CD4-positive, alpha-beta T cell (primary cell): ENCODE measurements around the gene BOLA3. TPM values are rescaled to one million over a fixed set of nuclear protein-coding genes. Genes with fewer than 3 reads are reported as not detected.

Experiments
- ATAC-seq: fragments of 200-7000 bp; cut with Tn5 transposase; one replicate; pipeline ENCODE4 v1.10.0; 2022; ENCODE audit warnings: mild to moderate bottlenecking; ENCODE audit not compliant: poor library complexity
- CTCF ChIA-PET: fragments of 350-600 bp; sonication (Branson Sonifier 250); formaldehyde crosslinking; loops from one replicate; lab custom pipeline; 2021; ENCODE audit warnings: antibody characterized with exemption, inconsistent platforms; lab: Charles Lee
- POLR2A ChIA-PET: fragments of 350-600 bp; sonication (Branson Sonifier 250); formaldehyde crosslinking; loops from one replicate; lab custom pipeline; 2021; ENCODE audit warnings: antibody characterized with exemption, inconsistent platforms; lab: Charles Lee
- DNase-seq, 14 experiments: peaks; one replicate each; pipeline ENCODE4 v3.0.0-alpha.2; 2013 to 2020; ENCODE audit warnings: mixed read lengths in 2 of 14
- H3K27ac ChIP-seq, 2 donors: one replicate each; pipeline versions ENCODE4 v1.5.1 to v1.7.0; 2013; ENCODE audit warnings: low read length in 2 of 2, low read depth in 1 of 2, mild to moderate bottlenecking in 1 of 2
- H3K27me3 ChIP-seq, 2 experiments: 1 replicate in 1 of 2; 2 replicates in 1 of 2; pipeline versions ENCODE4 v1.6.1 to v1.7.0; 2013; ENCODE audit warnings: low read length in 2 of 2, control low read depth in 1 of 2, mild to moderate bottlenecking in 1 of 2, moderate library complexity in 1 of 2; ENCODE audit not compliant: insufficient read depth in 2 of 2, control insufficient read depth in 1 of 2
- H3K36me3 ChIP-seq: one replicate; pipeline ENCODE4 v1.6.1; 2013; ENCODE audit warnings: low read length, control low read depth; ENCODE audit not compliant: insufficient read depth
- H3K4me1 ChIP-seq: one replicate; pipeline ENCODE4 v1.6.1; 2013; ENCODE audit warnings: low read length, control low read depth; ENCODE audit not compliant: insufficient read depth
- H3K4me3 ChIP-seq: one replicate; pipeline ENCODE4 v1.5.1; 2013; ENCODE audit warnings: mild to moderate bottlenecking, low read length, moderate library complexity
- H3K9me3 ChIP-seq, 2 experiments: 1 replicate in 1 of 2; 2 replicates in 1 of 2; pipeline versions ENCODE4 v1.6.1 to v1.7.0; 2013; ENCODE audit warnings: low read length in 2 of 2, mild to moderate bottlenecking in 2 of 2, control low read depth in 1 of 2, moderate library complexity in 1 of 2; ENCODE audit not compliant: control insufficient read depth in 1 of 2, insufficient read depth in 1 of 2
- H3K27ac Mint-ChIP-seq: one replicate; pipeline ENCODE4 v1.8.0; 2020; ENCODE audit warnings: mixed read lengths
- H3K27me3 Mint-ChIP-seq: one replicate; pipeline ENCODE4 v1.8.0; 2021; ENCODE audit warnings: mixed read lengths
- H3K36me3 Mint-ChIP-seq: one replicate; pipeline ENCODE4 v1.8.0; 2021; ENCODE audit warnings: low read depth, mixed read lengths
- H3K4me1 Mint-ChIP-seq: one replicate; pipeline ENCODE4 v1.8.0; 2021; ENCODE audit warnings: low read depth, mixed read lengths
- H3K4me3 Mint-ChIP-seq: one replicate; pipeline ENCODE4 v1.8.0; 2020; ENCODE audit warnings: mild to moderate bottlenecking, mixed read lengths
- H3K9me3 Mint-ChIP-seq: one replicate; pipeline ENCODE4 v1.8.0; 2020; ENCODE audit warnings: mixed read lengths
- CTCF ChIP-seq: fragments of 200-600 bp; IDR thresholded peaks from one replicate; pipeline ENCODE4 v1.8.0; 2022; ENCODE audit warnings: antibody characterized with exemption, mild to moderate bottlenecking
- intact Hi-C, 2 experiments: fragments of 100-400 bp; cut with DNase I in 1 of 2; cut with micrococcal nuclease in 1 of 2; formaldehyde crosslinking; loops; one replicate each; pipeline versions ENCODE4 v1.15.1 to v1.9.0; 2023 to 2025; cut with DNase I, micrococcal nuclease
- total RNA-seq, 174 experiments: library from RNA in 2 of 174; stranded (reverse) in 2 of 174; gene quantifications; one replicate each; pipeline ENCODE4 v1.2.3 and lab custom pipeline; 2021 to 2026

The BOLA3 gene
- total RNA-seq, 2 experiments from 2014 or later, result 11.4 to 12.9 TPM

GRCh38 chr2:74096052-74096451 is 51.7 kb downstream of the BOLA3 start:
- peaks cover 88% of the 10 kb centered on the region for H3K36me3 Mint-ChIP-seq
- intact Hi-C loops, result no loop called here
- H3K4me1 ChIP-seq, result no peaks in the 10 kb centered on the region
- no peaks in the 10 kb centered on the region for H3K9me3 ChIP-seq
- CTCF ChIA-PET, result no interaction called here
- no peak for TF ChIP-seq CTCF
- no peak overlapping the region for H3K4me3 Mint-ChIP-seq
- no peaks in the 10 kb centered on the region for H3K4me1 Mint-ChIP-seq
- H3K27ac ChIP-seq, result no peak overlapping the region
- no peak overlapping the region for H3K27ac Mint-ChIP-seq
- ATAC-seq, result no peak
- no peak overlapping the region for H3K4me3 ChIP-seq
- no peaks in the 10 kb centered on the region for H3K27me3 ChIP-seq
- DNase-seq, result no peak
- POLR2A ChIA-PET, result no interaction called here
- peaks cover 77% of the 10 kb centered on the region for H3K36me3 ChIP-seq
- H3K9me3 Mint-ChIP-seq, result no peaks in the 10 kb centered on the region
- H3K27me3 Mint-ChIP-seq, result no peaks in the 10 kb centered on the region

- ATAC-seq (no peak), DNase-seq (no peak)
- Mint-ChIP-seq H3K4me3 (no peak overlapping the region), H3K27ac (no peak overlapping the region), H3K9me3 (no peaks in the 10 kb centered on the region), H3K36me3 (peaks cover 89% of the 10 kb centered on the region), H3K4me1 (no peaks in the 10 kb centered on the region), H3K27me3 (no peaks in the 10 kb centered on the region)
- no peak for TF ChIP-seq CTCF
- intact Hi-C loops, result no loop called here
- H3K9me3 ChIP-seq, result no peaks in the 10 kb centered on the region
- no peaks in the 10 kb centered on the region for H3K4me1 ChIP-seq
- no peak overlapping the region for H3K27ac ChIP-seq
- peaks cover 77% of the 10 kb centered on the region for H3K36me3 ChIP-seq
- POLR2A ChIA-PET, result no interaction called here
- H3K27me3 ChIP-seq, result no peaks in the 10 kb centered on the region
- CTCF ChIA-PET, result no interaction called here
- H3K4me3 ChIP-seq, result no peak overlapping the region
These were observed 52.1 kb downstream of the BOLA3 start for GRCh38 chr2:74095632-74096031.

GRCh38 chr2:74094291-74094690 is 53.4 kb downstream of the BOLA3 start:
- H3K27ac ChIP-seq, result no peak overlapping the region
- ChIA-PET CTCF (no interaction called here), POLR2A (no interaction called here)
- no peaks in the 10 kb centered on the region for H3K4me1 ChIP-seq
- H3K27me3 ChIP-seq, result no peaks in the 10 kb centered on the region
- Mint-ChIP-seq H3K27me3 (no peaks in the 10 kb centered on the region), H3K4me3 (no peak overlapping the region), H3K27ac (no peak overlapping the region), H3K9me3 (no peaks in the 10 kb centered on the region), H3K4me1 (no peaks in the 10 kb centered on the region), H3K36me3 (peaks cover 91% of the 10 kb centered on the region)
- DNase-seq (no peak), ATAC-seq (no peak)
- no peak for TF ChIP-seq CTCF
- no peak overlapping the region for H3K4me3 ChIP-seq
- H3K36me3 ChIP-seq, result peaks cover 77% of the 10 kb centered on the region
- intact Hi-C loops, result no loop called here
- no peaks in the 10 kb centered on the region for H3K9me3 ChIP-seq
